Myocyte (in vitro differentiated cells): ENCODE data around the gene HTR3B. TPM values are rescaled to one million over a fixed set of nuclear protein-coding genes. Genes with fewer than 3 reads are reported as not detected.

Experiments used
- DNase-seq: peaks from one replicate; pipeline ENCODE4 v3.0.0-alpha.2; 2012; ENCODE audit warnings: low read depth
- total RNA-seq: library from RNA; depleted of rRNA; stranded (reverse); fragments of >200 nt; gene quantifications from 2 replicates; pipeline ENCODE4 v1.2.3, GENCODE V29; 2014

HTR3B gene
- total RNA-seq, 1 donor from 2014 or later, result not detected

GRCh38 chr11:113989916-113990315 lies 85.3 kb downstream of the HTR3B start:
- no peak for DNase-seq

- peak; percentile 75 for DNase-seq
These were observed 86.6 kb downstream of the HTR3B start for GRCh38 chr11:113991170-113991569.

GRCh38 chr11:113991718-113992458 lies 87.3 kb downstream of the HTR3B start:
- DNase-seq, result no peak

GRCh38 chr11:113992459-113993110 lies 88.0 kb downstream of the HTR3B start:
- DNase-seq, result no peak

- peak; percentile 9 for DNase-seq
These were observed 89.7 kb downstream of the HTR3B start for GRCh38 chr11:113994077-113994954.

Other genes with a start within 250 kb of the HTR3B start
- gene TMPRSS5, start 198.5 kb upstream of the HTR3B start, total RNA-seq, result 0.48 and 0.99 TPM in 2 replicates
- 12.5 and 17.2 TPM in 2 replicates for gene ZW10, start 131.1 kb upstream of the HTR3B start, total RNA-seq
- not detected in 2 replicates for gene CLDN25, start 125.0 kb upstream of the HTR3B start, total RNA-seq
- 27.9 and 34.2 TPM in 2 replicates for gene USP28, start 29.2 kb upstream of the HTR3B start, total RNA-seq
- gene HTR3A, start 70.3 kb downstream of the HTR3B start, total RNA-seq, result not detected in 2 replicates
- gene ZBTB16, start 154.9 kb downstream of the HTR3B start, total RNA-seq, result 0.53 and 0.78 TPM in 2 replicates